K562 (cell line): ENCODE results near the gene MRPL33. TPM values are rescaled to one million over a fixed set of nuclear protein-coding genes. Genes with fewer than 3 reads are reported as not detected.

Source experiments
- BDP1 ChIP-seq: IDR thresholded peaks from 3 replicates; pipeline ENCODE4 v1.6.1; 2011; ENCODE audit not compliant: insufficient read length, insufficient read depth
- CXXC5 ChIP-seq: fragments of 250-450 bp; sonication (Bioruptor Pico); IDR thresholded peaks from 2 replicates; pipeline ENCODE4 v1.8.0; 2022; ENCODE audit warnings: inconsistent platforms, mild to moderate bottlenecking, moderate library complexity
- DMBX1 ChIP-seq: fragments of 250-450 bp; sonication (Bioruptor Pico); IDR thresholded peaks from 2 replicates; pipeline ENCODE4 v1.8.0; 2022; ENCODE audit warnings: inconsistent platforms, mild to moderate bottlenecking, moderate library complexity, borderline replicate concordance
- E2F6 ChIP-seq, 2 experiments: IDR thresholded peaks; 2 replicates each; pipeline ENCODE4 v1.6.1; 2011; ENCODE audit warnings: borderline replicate concordance in 1 of 2, control low read depth in 1 of 2, low read depth in 1 of 2, low read length in 1 of 2, mild to moderate bottlenecking in 1 of 2, mixed read lengths in 1 of 2, moderate library complexity in 1 of 2; ENCODE audit not compliant: insufficient read depth in 1 of 2, insufficient read length in 1 of 2, poor library complexity in 1 of 2, severe bottlenecking in 1 of 2; ENCODE audit errors: extremely low read depth in 1 of 2
- ELK1 ChIP-seq: sonication (generic); formaldehyde crosslinking; IDR thresholded peaks from 2 replicates; pipeline ENCODE4 v1.8.1; 2022; ENCODE audit warnings: missing genetic modification reagents
- FOXK1 ChIP-seq: sonication (generic); formaldehyde crosslinking; IDR thresholded peaks from 2 replicates; pipeline ENCODE4 v1.8.0; 2022; ENCODE audit warnings: missing genetic modification reagents, mild to moderate bottlenecking, borderline replicate concordance
- HIVEP1 ChIP-seq: fragments of 250-450 bp; sonication (Bioruptor Pico); IDR thresholded peaks from 2 replicates; pipeline ENCODE4 v1.4.0; 2020; ENCODE audit warnings: mild to moderate bottlenecking
- HNRNPL ChIP-seq: fragments of 200-400 bp; formaldehyde crosslinking; IDR thresholded peaks from 2 replicates; pipeline ENCODE4 v1.6.1; 2017; ENCODE audit warnings: low read depth, mild to moderate bottlenecking, low read length
- MYNN ChIP-seq, 2 experiments: sonication (generic); formaldehyde crosslinking in 1 of 2; IDR thresholded peaks; 2 replicates each; pipeline versions ENCODE4 v1.5.0 to v1.6.1; 2016 to 2020; ENCODE audit warnings: antibody characterized with exemption in 1 of 2, missing genetic modification reagents in 1 of 2
- NCOA2 ChIP-seq, 2 experiments: fragments of 450-650 bp; IDR thresholded peaks; 2 replicates each; pipeline ENCODE4 v1.6.1; 2018; ENCODE audit warnings: mild to moderate bottlenecking in 2 of 2, moderate library complexity in 1 of 2; ENCODE audit not compliant: partially characterized antibody in 2 of 2
- POLR2G ChIP-seq: fragments of 200-400 bp; formaldehyde crosslinking; IDR thresholded peaks from 2 replicates; pipeline ENCODE4 v1.6.1; 2017; ENCODE audit warnings: low read depth, mild to moderate bottlenecking, antibody characterized with exemption, low read length, moderate library complexity
- RNF219 ChIP-seq: fragments of 250-450 bp; sonication (Bioruptor Pico); IDR thresholded peaks from 2 replicates; pipeline ENCODE4 v1.5.0; 2022; ENCODE audit warnings: mild to moderate bottlenecking
- TAF7 ChIP-seq: fragments of 450-650 bp; IDR thresholded peaks from 2 replicates; pipeline ENCODE4 v1.6.1; 2016; ENCODE audit warnings: missing genetic modification characterization, missing compliant biosample characterization
- TAL1 ChIP-seq: fragments of 450-650 bp; IDR thresholded peaks from 2 replicates; pipeline ENCODE4 v1.6.1; 2016; ENCODE audit warnings: mild to moderate bottlenecking
- YY1 ChIP-seq, 3 experiments: IDR thresholded peaks; 2 replicates each; pipeline ENCODE4 v1.6.1; 2011; ENCODE audit warnings: low read length in 2 of 3, mild to moderate bottlenecking in 2 of 3, moderate library complexity in 2 of 3, borderline replicate concordance in 1 of 3, control low read depth in 1 of 3, low read depth in 1 of 3; ENCODE audit not compliant: insufficient read depth in 3 of 3, insufficient replicate concordance in 2 of 3, control insufficient read depth in 1 of 3, insufficient read length in 1 of 3; ENCODE audit errors: extremely low read depth in 1 of 3
- ZNF239 ChIP-seq: fragments of 250-450 bp; sonication (Bioruptor Pico); IDR thresholded peaks from 2 replicates; pipeline ENCODE4 v1.4.0; 2020; ENCODE audit warnings: mild to moderate bottlenecking
- ZNF76 ChIP-seq: fragments of 250-450 bp; sonication (Bioruptor Pico); IDR thresholded peaks from 2 replicates; pipeline ENCODE4 v1.4.0; 2020; ENCODE audit warnings: mild to moderate bottlenecking, moderate library complexity, borderline replicate concordance
- ZNF79 ChIP-seq: fragments of 250-450 bp; sonication (Bioruptor Pico); IDR thresholded peaks from 2 replicates; pipeline ENCODE4 v1.4.0; 2020; ENCODE audit warnings: low read depth, mild to moderate bottlenecking, moderate library complexity
- polyA plus RNA-seq, 8 experiments: library from polyadenylated mRNA; depleted of rRNA in 4 of 8; stranded (reverse) in 5 of 8; unstranded in 3 of 8; fragments of >200 nt; fragmentation: Nextera tagmentation in 2 of 8; fragmentation: Illumina TruSeq in 1 of 8; extraction: Ambion mirVana in 2 of 8; extraction: Trizol in 1 of 8; gene quantifications; 2 replicates each; pipeline versions ENCODE4 v1.2.1 to v1.2.3, GENCODE V29; 2011 to 2014; ENCODE audit warnings: inconsistent platforms in 1 of 8, missing spikeins in 1 of 8
- total RNA-seq, 7 experiments: library from RNA; depleted of rRNA in 6 of 7; stranded (reverse); fragments of >200 nt in 6 of 7; fragmentation: Illumina TruSeq in 2 of 7; extraction: Trizol in 2 of 7; gene quantifications; 2 replicates each; pipeline versions ENCODE4 v1.2.1 to v1.2.3, GENCODE V29; 2011 to 2021; ENCODE audit warnings: low replicate concordance in 1 of 7

The MRPL33 gene
- total and polyA plus RNA-seq, 9 of the 15 experiments (the other 6 are each of a cell fraction or from before 2014, with no cell fraction given), result 68.3 to 338 (median 226) TPM

GRCh38 chr2:27735263-27735904 is 36.1 kb upstream of the MRPL33 start (continued):
- TF ChIP-seq RNF219 (CRISPR knock-in tag), result no peak
- no peak; the same call in 1 of the 2 replicates for TF ChIP-seq ZNF79 (CRISPR knock-in tag)
- no peak for TF ChIP-seq FOXK1 (CRISPR knock-in tag)
- 0 out of 2 replicates have a peak, but pooled peaks have one; percentile 30 for TF ChIP-seq TAF7 (tag)
- 0 out of 2 replicates have a peak, but pooled peaks have one; percentile 71 for TF ChIP-seq ZNF76 (CRISPR knock-in tag)
- no peak; the same call in 1 of the 2 replicates for TF ChIP-seq DMBX1 (CRISPR knock-in tag)
- peak; percentile 67; the same call in 1 of the 2 replicates for TF ChIP-seq HNRNPL
- peak; percentile 76 for TF ChIP-seq POLR2G
- peak in 1 of 2 experiments; percentile 20 for TF ChIP-seq E2F6 (IDR thresholded peaks at IDR 0.05; ENCODE audit: borderline replicate concordance in 1 of 2, extremely low read depth in 1 of 2, insufficient read depth in 1 of 2, insufficient read length in 1 of 2, low read depth in 1 of 2, low read length in 1 of 2, poor library complexity in 1 of 2, severe bottlenecking in 1 of 2)
- TF ChIP-seq NCOA2 (IDR thresholded peaks at IDR 0.05; ENCODE audit: partially characterized antibody in 2 of 2), result no peak
- no peak for TF ChIP-seq TAL1
- 0 out of 2 replicates have a peak, but pooled peaks have one; percentile 7 for TF ChIP-seq ZNF239 (CRISPR knock-in tag)
- TF ChIP-seq ELK1 (CRISPR knock-in tag), result no peak
- TF ChIP-seq HIVEP1 (CRISPR knock-in tag), result 0 out of 2 replicates have a peak, but pooled peaks have one; percentile 14
- peak; percentile 22; the same call in 1 of the 2 replicates for TF ChIP-seq MYNN (IDR thresholded peaks at IDR 0.05)
- no peak for TF ChIP-seq MYNN (CRISPR knock-in tag; IDR thresholded peaks at IDR 0.05)
- peak in 1 of 3 experiments; percentile 19 for TF ChIP-seq YY1 (IDR thresholded peaks at IDR 0.05; ENCODE audit: borderline replicate concordance in 1 of 3, control insufficient read depth in 1 of 3, extremely low read depth in 1 of 3, insufficient read depth in 3 of 3, insufficient read length in 1 of 3, insufficient replicate concordance in 2 of 3, low read depth in 1 of 3, low read length in 2 of 3)
- TF ChIP-seq BDP1, result no peak
- peak; percentile 44 for TF ChIP-seq CXXC5 (CRISPR knock-in tag)
